ENCODE measurements around the gene ZNF678. TPM values are rescaled to one million over a fixed set of nuclear protein-coding genes. Genes with fewer than 3 reads are reported as not detected.

Gene ZNF678
- total and polyA plus RNA-seq, 2 of the 8 experiments (the other 6 are each of a cell fraction or from before 2014, with no cell fraction given), result 6.9 to 28.3 TPM

DNA sequence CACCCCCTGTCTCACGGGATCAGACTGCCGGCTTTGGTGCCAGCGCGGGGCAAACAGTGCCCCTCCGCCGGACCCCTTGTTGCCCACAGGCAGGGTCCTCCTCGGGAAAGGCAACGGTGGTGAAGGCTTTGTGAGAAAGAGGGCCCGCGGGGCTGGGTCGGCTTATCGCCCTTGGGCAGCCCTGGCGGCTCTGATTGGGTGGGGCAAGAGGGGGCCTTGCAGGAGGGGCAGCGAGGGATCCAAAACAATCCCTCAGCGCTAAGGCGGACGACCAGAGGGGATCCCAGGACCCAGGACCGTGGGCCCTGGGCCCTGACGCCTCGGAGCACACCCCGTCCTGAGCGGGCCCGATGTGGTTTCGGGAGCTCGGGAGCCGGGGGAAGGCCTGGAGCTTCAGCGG is 3.9 kb upstream of the ZNF678 start:
- no peaks in the 10 kb centered on the region for H3K27me3 ChIP-seq (replicated peaks in 1 of 4; ENCODE audit: control insufficient read depth in 3 of 4, extremely low read depth in 1 of 4, insufficient read depth in 3 of 4, low read length in 3 of 4)
- no peak overlapping the region for H2BK12ac ChIP-seq (ENCODE audit: low read depth, low read length)
- no peak overlapping the region for H3K56ac ChIP-seq (replicated peaks; ENCODE audit: insufficient read length, low read depth, low read length)
- no peaks in the 10 kb centered on the region for H3K36me3 ChIP-seq (ENCODE audit: control insufficient read depth in 2 of 4, insufficient read depth in 4 of 4, low read length in 3 of 4)
- peaks cover 0 to 2% (median 0%) of the 10 kb centered on the region in 4 experiments; a peak in 1 of 7 replicates for H3K4me1 ChIP-seq (replicated peaks in 1 of 4; ENCODE audit: control insufficient read depth in 3 of 4, insufficient read depth in 4 of 4, low read length in 3 of 4)
- H4K5ac ChIP-seq (ENCODE audit: insufficient read length, low read depth, low read length), result no peak overlapping the region
- H3K4ac ChIP-seq (replicated peaks; ENCODE audit: insufficient read length, low read depth, low read length), result no peak overlapping the region
- CTCF ChIA-PET (ENCODE audit: partially characterized antibody), result interaction anchor here (0.6 to 1.1 kb wide), 2 partner anchors 9 to 77 kb away, joined by 3 read pairs; no protein-coding TSS in a partner anchor
- H3K23ac ChIP-seq (ENCODE audit: insufficient read length), result no peak overlapping the region
- 92% methylated on average over 18 of the region's 27 CpGs; no CpG with 5 or more reads in 1 of the 2 experiments for WGBS, 2 experiments (ENCODE audit: extremely low coverage in 1 of 2, insufficient coverage in 1 of 2, insufficient read length in 1 of 2, insufficient replicate concordance in 2 of 2, low coverage in 1 of 2, low lambda C conversion rate in 2 of 2, missing lambda C conversion rate in 1 of 2)
- no peak overlapping the region for H2BK20ac ChIP-seq (ENCODE audit: low read length)
- no peak for FAIRE-seq
- H2AK5ac ChIP-seq (ENCODE audit: low read depth, low read length), result no peak overlapping the region
- H3K27ac ChIP-seq (ENCODE audit: low read depth, low read length), result no peak overlapping the region
- H3K14ac ChIP-seq (ENCODE audit: insufficient read length), result no peak overlapping the region
- H3K18ac ChIP-seq (ENCODE audit: extremely low read depth, low read length), result no peak overlapping the region
- no peak overlapping the region for H3K4me2 ChIP-seq (ENCODE audit: insufficient read depth in 1 of 2, low read depth in 2 of 2, low read length in 2 of 2)
- H3K79me2 ChIP-seq (ENCODE audit: control insufficient read depth in 1 of 2, insufficient read depth in 2 of 2, low read length in 2 of 2), result peaks cover 0 to 6% of the 10 kb centered on the region in 2 experiments; a peak in 2 of 4 replicates
- H3K23me2 ChIP-seq (ENCODE audit: low read depth, low read length), result no peaks in the 10 kb centered on the region
- no peaks in the 10 kb centered on the region for H3K79me1 ChIP-seq (ENCODE audit: low read depth, low read length)
- H3K9me3 ChIP-seq (ENCODE audit: insufficient read depth in 2 of 2, low read depth in 1 of 2, low read length in 1 of 2), result peaks cover 0 to 21% of the 10 kb centered on the region in 2 experiments; a peak in 1 of 4 replicates
- no peak for DNase-seq (ENCODE audit: low read depth in 1 of 2, low spot score in 2 of 2)
- H4K8ac ChIP-seq (ENCODE audit: extremely low read depth, insufficient read depth, low read length), result no peak overlapping the region
- no peak overlapping the region for H3K4me3 ChIP-seq (ENCODE audit: extremely low read depth in 1 of 4, insufficient read depth in 2 of 4, low read depth in 3 of 4, low read length in 4 of 4)
- no peak overlapping the region for H4K91ac ChIP-seq (replicated peaks; ENCODE audit: insufficient read length, low read length)
- H4K20me1 ChIP-seq (replicated peaks in 1 of 2; ENCODE audit: control insufficient read depth in 1 of 2, insufficient read depth in 2 of 2, low read length in 2 of 2), result no peaks in the 10 kb centered on the region
- H2BK5ac ChIP-seq (ENCODE audit: low read depth, low read length), result no peak overlapping the region
- H3K9ac ChIP-seq (replicated peaks in 1 of 4; ENCODE audit: extremely low read depth in 1 of 4, low read depth in 3 of 4, low read length in 3 of 4), result no peak overlapping the region
- no peak overlapping the region for H2AFZ ChIP-seq (ENCODE audit: low read length)
- no peak overlapping the region for H2BK120ac ChIP-seq (replicated peaks; ENCODE audit: low read depth, low read length)
- no peak overlapping the region for H2BK15ac ChIP-seq (ENCODE audit: low read length)
- POLR2A ChIA-PET (ENCODE audit: partially characterized antibody), result interaction anchor here (0.9 kb wide), 1 partner anchor 9 kb away, joined by 3 read pairs; no protein-coding TSS in a partner anchor

All from H1 (cell line).